GM12878 (cell line): ENCODE results near the gene NAGA. TPM values are rescaled to one million over a fixed set of nuclear protein-coding genes. Genes with fewer than 3 reads are reported as not detected.

Experiments
- ATAC-seq: fragments of 200-7000 bp; cut with Tn5 transposase; 3 replicates; pipeline ENCODE4 v1.9.1; 2020; ENCODE audit warnings: mild to moderate bottlenecking, moderate library complexity
- BruUV-seq: library from RNA; stranded (reverse); fragments of 400-500 nt; replicated peaks from 2 replicates; lab custom pipeline; 2021; lab: Mats Ljungman, UMichigan
- CTCF ChIA-PET: fragments of 300-600 bp; sonication (Branson Sonifier 250); formaldehyde crosslinking; extraction: SDS; loops from one replicate; lab custom pipeline; 2021; ENCODE audit warnings: inconsistent platforms; lab: Yijun Ruan, JAX
- POLR2A ChIA-PET: fragments of 350-600 bp; formaldehyde crosslinking; extraction: SDS; loops from one replicate; lab custom pipeline; 2021; ENCODE audit warnings: inconsistent platforms; lab: Charles Lee
- RAD21 ChIA-PET: fragments of 300-600 bp; sonication (Branson Sonifier 250); formaldehyde crosslinking; loops from one replicate; lab custom pipeline; 2023; ENCODE audit warnings: antibody characterized with exemption; ENCODE audit not compliant: unreplicated experiment; lab: Charles Lee
- SMC1A ChIA-PET: fragments of 300-600 bp; sonication (Branson Sonifier 250); formaldehyde crosslinking; loops from one replicate; lab custom pipeline; 2023; ENCODE audit not compliant: unreplicated experiment, uncharacterized antibody; lab: Charles Lee
- DNase-seq: peaks from one replicate; pipeline ENCODE4 v3.0.0-alpha.2; 2011; ENCODE audit warnings: low read depth, low spot score
- FAIRE-seq: peaks from 3 replicates; lab custom pipeline; 2011; peaks lifted over from hg19 to GRCh38; lab: Jason Lieb, UNC
- H2AFZ ChIP-seq: 2 replicates; pipeline ENCODE4 v1.6.0; 2011; ENCODE audit warnings: low read depth, low read length, control low read depth; ENCODE audit not compliant: control insufficient read depth
- H3K27ac ChIP-seq: 2 replicates; pipeline ENCODE4 v1.5.1; 2011; ENCODE audit warnings: control low read depth; ENCODE audit not compliant: control insufficient read depth, insufficient read depth
- H3K27me3 ChIP-seq, 2 experiments: replicated peaks in 1 of 2; 2 replicates each; pipeline versions ENCODE4 v1.6.0 to v1.6.1; 2011; ENCODE audit warnings: low read length in 1 of 2; ENCODE audit not compliant: control insufficient read depth in 2 of 2, insufficient read depth in 2 of 2
- H3K36me3 ChIP-seq, 2 experiments: 2 replicates each; pipeline ENCODE4 v1.5.1; 2011; ENCODE audit warnings: low read length in 1 of 2; ENCODE audit not compliant: control insufficient read depth in 2 of 2, insufficient read depth in 2 of 2
- H3K4me1 ChIP-seq: 2 replicates; pipeline ENCODE4 v1.6.1; 2011; ENCODE audit warnings: mild to moderate bottlenecking, low read length, moderate library complexity, mixed read lengths; ENCODE audit not compliant: control insufficient read depth, insufficient read depth
- H3K4me2 ChIP-seq: 2 replicates; pipeline ENCODE4 v1.6.0; 2011; ENCODE audit warnings: control low read depth; ENCODE audit not compliant: control insufficient read depth, insufficient read depth
- H3K4me3 ChIP-seq: fragments of 200-600 bp; sonication (generic); 2 replicates; pipeline ENCODE4 v1.5.1; 2016
- H3K79me2 ChIP-seq: 2 replicates; pipeline ENCODE4 v1.6.0; 2011; ENCODE audit warnings: low read length; ENCODE audit not compliant: control insufficient read depth, insufficient read depth
- H3K9ac ChIP-seq: 2 replicates; pipeline ENCODE4 v1.8.0; 2011; ENCODE audit warnings: low read length, control low read depth, mixed read lengths; ENCODE audit not compliant: control insufficient read depth, insufficient read depth
- H3K9me3 ChIP-seq: replicated peaks from 3 replicates; pipeline ENCODE4 v1.5.1; 2011; ENCODE audit warnings: mild to moderate bottlenecking, low read length; ENCODE audit not compliant: control insufficient read depth, insufficient read depth
- H4K20me1 ChIP-seq: 2 replicates; pipeline ENCODE4 v1.6.0; 2011; ENCODE audit not compliant: control insufficient read depth, insufficient read depth
- CHD2 ChIP-seq: IDR thresholded peaks from 2 replicates; pipeline ENCODE4 v1.6.1; 2011; ENCODE audit warnings: low read depth, low read length, improper control_type of control experiment, borderline replicate concordance
- CHD4 ChIP-seq: fragments of 200-600 bp; sonication (generic); IDR thresholded peaks from 2 replicates; pipeline ENCODE4 v1.6.1; 2016; ENCODE audit warnings: mild to moderate bottlenecking
- EZH2 ChIP-seq: IDR thresholded peaks from 2 replicates; pipeline ENCODE4 v1.6.1; 2012; ENCODE audit warnings: low read depth, mild to moderate bottlenecking, control low read depth, inconsistent platforms, low read length, borderline replicate concordance; ENCODE audit not compliant: control insufficient read depth
- GATAD2B ChIP-seq: fragments of 450-650 bp; conservative IDR thresholded peaks from 2 replicates; pipeline ENCODE4 v1.6.1; 2017; ENCODE audit warnings: low read depth, mild to moderate bottlenecking, moderate library complexity
- MYB ChIP-seq: fragments of 150-350 bp; IDR thresholded peaks from 2 replicates; pipeline ENCODE4 v1.6.1; 2014; ENCODE audit warnings: mild to moderate bottlenecking, low read depth, low read length, borderline replicate concordance
- MYC ChIP-seq: IDR thresholded peaks from 2 replicates; pipeline ENCODE4 v1.6.1; 2011; ENCODE audit warnings: mild to moderate bottlenecking, low read length, moderate library complexity, inconsistent platforms; ENCODE audit not compliant: insufficient read depth, insufficient replicate concordance, insufficient read length, severe bottlenecking
- NFXL1 ChIP-seq: fragments of 450-650 bp; IDR thresholded peaks from 2 replicates; pipeline ENCODE4 v1.6.1; 2017; ENCODE audit warnings: antibody characterized with exemption, mild to moderate bottlenecking, borderline replicate concordance
- POLR2A ChIP-seq: IDR thresholded peaks from 2 replicates; pipeline ENCODE4 v1.6.1; 2011; ENCODE audit warnings: low read depth, mild to moderate bottlenecking, low read length
- STAT3 ChIP-seq: IDR thresholded peaks from 2 replicates; pipeline ENCODE4 v1.6.1; 2011; ENCODE audit warnings: low read depth, low read length, improper control_type of control experiment
- SUZ12 ChIP-seq: fragments of 200-600 bp; sonication (generic); IDR thresholded peaks from one replicate; pipeline ENCODE4 v1.6.1; 2018; ENCODE audit warnings: antibody characterized with exemption, mild to moderate bottlenecking; ENCODE audit not compliant: unreplicated experiment
- USF2 ChIP-seq: IDR thresholded peaks from 2 replicates; pipeline ENCODE4 v1.6.1; 2011; ENCODE audit warnings: low read depth, low read length, improper control_type of control experiment, borderline replicate concordance
- ZBTB40 ChIP-seq: fragments of 450-650 bp; IDR thresholded peaks from 2 replicates; pipeline ENCODE4 v1.6.1; 2016; ENCODE audit warnings: mild to moderate bottlenecking, moderate library complexity, borderline replicate concordance
- ZNF274 ChIP-seq: IDR thresholded peaks from one replicate; pipeline ENCODE4 v1.8.0; 2011; ENCODE audit not compliant: insufficient read length, insufficient read depth
- WGBS: methylation state at CpG from one replicate; pipeline ENCODE4 v1.1.6; 2016; ENCODE audit warnings: low lambda C conversion rate; ENCODE audit not compliant: insufficient replicate concordance, insufficient coverage; ENCODE audit errors: missing lambda C conversion rate; 5-methylcytosine and 5-hydroxymethylcytosine counted together
- in situ Hi-C: fragments of 300-500 bp; cut with MboI; formaldehyde crosslinking; loops from 9 replicates; pipeline ENCODE4 v1.14.3; 2018; ENCODE audit warnings: mixed read lengths
- intact Hi-C: fragments of 100-400 bp; cut with micrococcal nuclease; formaldehyde crosslinking; loops from one replicate; pipeline ENCODE4 v1.14.2; 2022; ENCODE audit not compliant: unreplicated experiment
- polyA plus RNA-seq, 11 experiments: library from polyadenylated mRNA; depleted of rRNA in 4 of 11; unstranded in 6 of 11; stranded (reverse) in 5 of 11; fragments of >200 nt; fragmentation: Nextera tagmentation in 4 of 11; fragmentation: Illumina TruSeq in 1 of 11; extraction: Ambion mirVana in 4 of 11; extraction: Trizol in 1 of 11; gene quantifications; 1 replicate in 1 of 11; 2 replicates in 10 of 11; pipeline versions ENCODE4 v1.2.1 to v1.2.3, GENCODE V29; 2011 to 2016; ENCODE audit warnings: inconsistent platforms in 2 of 11, missing spikeins in 2 of 11, low read depth in 1 of 11
- total RNA-seq, 4 experiments: library from RNA; depleted of rRNA in 3 of 4; stranded (reverse); fragments of >200 nt in 3 of 4; fragmentation: Illumina TruSeq in 1 of 4; extraction: Trizol in 1 of 4; gene quantifications; 2 replicates each; pipeline versions ENCODE4 v1.2.1 to v1.2.3, GENCODE V29; 2013 to 2021
- TF ChIP-seq, protein P1 (sequence below): IDR thresholded peaks from 2 replicates; pipeline ENCODE4 v1.6.1; 2012; ENCODE audit warnings: low read depth, low read length, improper control_type of control experiment
- TF ChIP-seq, protein P2 (sequence below): fragments of 450-650 bp; IDR thresholded peaks from 2 replicates; pipeline ENCODE4 v1.6.1; 2018; ENCODE audit warnings: borderline replicate concordance, mild to moderate bottlenecking; ENCODE audit not compliant: partially characterized antibody

Gene NAGA
- total and polyA plus RNA-seq, 10 of the 15 experiments (the other 5 are each of a cell fraction or from before 2014, with no cell fraction given) = 9.3 to 46.0 (median 33.2) TPM

- TF ChIP-seq GATAD2B (no peak), CHD2 (no peak), USF2 (no peak), CHD4 (no peak)
Observed at GRCh38 chr22:42086051-42086450, 15.4 kb upstream of the NAGA start (continued).

GRCh38 chr22:42084874-42085273 is 14.3 kb upstream of the NAGA start:
- no peak for ATAC-seq
- H2AFZ ChIP-seq = no peak overlapping the region
- DNase-seq = no peak
- peaks cover 2% of the 10 kb centered on the region; the same call in 2 of the 3 replicates for H3K9me3 ChIP-seq
- no TSS peak for BruUV-seq
- H3K27me3 ChIP-seq = no peaks in the 10 kb centered on the region
- no peak overlapping the region for H3K9ac ChIP-seq
- H3K4me3 ChIP-seq = no peak overlapping the region
- in situ Hi-C loops = no loop called here
- POLR2A ChIA-PET = no interaction called here
- no peak overlapping the region for H3K27ac ChIP-seq
- peaks cover 35% of the 10 kb centered on the region for H3K79me2 ChIP-seq
- no peak overlapping the region for H3K4me2 ChIP-seq
- H3K4me1 ChIP-seq = peaks cover 3% of the 10 kb centered on the region
- H4K20me1 ChIP-seq = no peaks in the 10 kb centered on the region
- SMC1A ChIA-PET = interaction anchor here (1.6 kb wide), 1 partner anchor 33 kb away, joined by 3 read pairs; no protein-coding TSS in a partner anchor
- FAIRE-seq = no peak
- CTCF ChIA-PET = no interaction called here
- H3K36me3 ChIP-seq = peaks cover 7 to 9% of the 10 kb centered on the region in 2 experiments
- intact Hi-C loops = no loop called here
- RAD21 ChIA-PET = no interaction called here
- TF ChIP-seq ZNF274 = no peak
- no peak for TF ChIP-seq ZBTB40
- no peak for TF ChIP-seq SUZ12
- TF ChIP-seq EZH2 = no peak
- TF ChIP-seq POLR2A = no peak
- no peak for TF ChIP-seq MYC
- TF ChIP-seq NFXL1 = no peak
- no peak for TF ChIP-seq MYB
- TF ChIP-seq, protein P1, sequence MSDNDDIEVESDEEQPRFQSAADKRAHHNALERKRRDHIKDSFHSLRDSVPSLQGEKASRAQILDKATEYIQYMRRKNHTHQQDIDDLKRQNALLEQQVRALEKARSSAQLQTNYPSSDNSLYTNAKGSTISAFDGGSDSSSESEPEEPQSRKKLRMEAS = no peak
- no peak for TF ChIP-seq STAT3
- TF ChIP-seq, protein P2, sequence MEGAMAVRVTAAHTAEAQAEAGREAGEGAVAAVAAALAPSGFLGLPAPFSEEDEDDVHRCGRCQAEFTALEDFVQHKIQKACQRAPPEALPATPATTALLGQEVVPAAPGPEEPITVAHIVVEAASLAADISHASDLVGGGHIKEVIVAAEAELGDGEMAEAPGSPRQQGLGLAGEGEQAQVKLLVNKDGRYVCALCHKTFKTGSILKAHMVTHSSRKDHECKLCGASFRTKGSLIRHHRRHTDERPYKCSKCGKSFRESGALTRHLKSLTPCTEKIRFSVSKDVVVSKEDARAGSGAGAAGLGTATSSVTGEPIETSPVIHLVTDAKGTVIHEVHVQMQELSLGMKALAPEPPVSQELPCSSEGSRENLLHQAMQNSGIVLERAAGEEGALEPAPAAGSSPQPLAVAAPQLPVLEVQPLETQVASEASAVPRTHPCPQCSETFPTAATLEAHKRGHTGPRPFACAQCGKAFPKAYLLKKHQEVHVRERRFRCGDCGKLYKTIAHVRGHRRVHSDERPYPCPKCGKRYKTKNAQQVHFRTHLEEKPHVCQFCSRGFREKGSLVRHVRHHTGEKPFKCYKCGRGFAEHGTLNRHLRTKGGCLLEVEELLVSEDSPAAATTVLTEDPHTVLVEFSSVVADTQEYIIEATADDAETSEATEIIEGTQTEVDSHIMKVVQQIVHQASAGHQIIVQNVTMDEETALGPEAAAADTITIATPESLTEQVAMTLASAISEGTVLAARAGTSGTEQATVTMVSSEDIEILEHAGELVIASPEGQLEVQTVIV = no peak
- WGBS = 97% methylated on average over 8 of the region's 8 CpGs
